ENCODE results near the gene ING1. TPM values are rescaled to one million over a fixed set of nuclear protein-coding genes. Genes with fewer than 3 reads are reported as not detected.
A peak's percentile ranks its signal among the peaks of the same experiment; 100 is the strongest.

Gene ING1
- total and polyA plus RNA-seq, 2 of the 4 experiments (the other 2 are of a cell fraction), result 9.1 to 13.5 TPM

- Histone ChIP-seq H3K4me1 (ENCODE audit: control insufficient read depth, insufficient read depth, low read length) (no peaks in the 10 kb centered on the region), H3K4me2 (ENCODE audit: low read depth, low read length) (no peak overlapping the region), H3K4me3 (ENCODE audit: insufficient read depth, low read depth, low read length) (no peak overlapping the region), H3K18ac (ENCODE audit: low read depth, low read length) (no peak overlapping the region), H3K23ac (ENCODE audit: low read depth, low read length) (no peak overlapping the region), H3K4ac (ENCODE audit: low read depth, low read length) (no peak overlapping the region), H2BK15ac (ENCODE audit: low read depth, low read length) (no peak overlapping the region), H3K9me1 (ENCODE audit: insufficient read depth, low read length) (no peaks in the 10 kb centered on the region), H2BK120ac (ENCODE audit: low read depth, low read length) (no peak overlapping the region), H3K56ac (ENCODE audit: extremely low read depth, insufficient read depth, low read length) (no peak overlapping the region), H3K79me1 (ENCODE audit: low read depth in 1 of 2, low read length in 2 of 2) (no peaks in the 10 kb centered on the region), H4K20me1 (ENCODE audit: insufficient read depth, low read length) (no peaks in the 10 kb centered on the region), H2AFZ (replicated peaks; ENCODE audit: low read length, poor library complexity) (no peak overlapping the region), H2BK20ac (ENCODE audit: low read depth, low read length) (no peak overlapping the region), H4K8ac (ENCODE audit: low read depth in 2 of 2, low read length in 2 of 2) (no peak overlapping the region), H3K9ac (ENCODE audit: low read depth, low read length) (no peak overlapping the region), H3K14ac (replicated peaks; ENCODE audit: low read depth, low read length) (no peak overlapping the region), H2AK5ac (ENCODE audit: low read depth, low read length) (no peak overlapping the region), H4K91ac (ENCODE audit: insufficient read depth, low read depth, low read length) (no peak overlapping the region), H3K27ac (ENCODE audit: insufficient read depth, low read length) (no peak overlapping the region), H3K36me3 (ENCODE audit: control insufficient read depth, insufficient read depth, low read length) (no peaks in the 10 kb centered on the region), H3K9me3 (ENCODE audit: control insufficient read depth, insufficient read depth, low read length) (no peaks in the 10 kb centered on the region), H4K5ac (ENCODE audit: low read depth, low read length) (no peak overlapping the region), H3K27me3 (ENCODE audit: control insufficient read depth, insufficient read depth, low read length) (peaks cover 24% of the 10 kb centered on the region), H2AK9ac (replicated peaks; ENCODE audit: low read depth, low read length, poor library complexity) (no peak overlapping the region), H2BK5ac (ENCODE audit: low read depth, low read length, poor library complexity, severe bottlenecking) (no peak overlapping the region)
- no peak for ATAC-seq (ENCODE audit: low read depth)
- intact Hi-C loops (cut with micrococcal nuclease) (no loop called here), dilution Hi-C loops (cut with HindIII; ENCODE audit: low sequenced_read_pairs, unreplicated experiment) (no loop called here), in situ Hi-C loops (cut with MboI; ENCODE audit: low sequenced_read_pairs) (no loop called here)
- no TSS peak for BruUV-seq (replicated peaks)
- DNase-seq, result peak; percentile 29
- TF ChIP-seq, protein P1, sequence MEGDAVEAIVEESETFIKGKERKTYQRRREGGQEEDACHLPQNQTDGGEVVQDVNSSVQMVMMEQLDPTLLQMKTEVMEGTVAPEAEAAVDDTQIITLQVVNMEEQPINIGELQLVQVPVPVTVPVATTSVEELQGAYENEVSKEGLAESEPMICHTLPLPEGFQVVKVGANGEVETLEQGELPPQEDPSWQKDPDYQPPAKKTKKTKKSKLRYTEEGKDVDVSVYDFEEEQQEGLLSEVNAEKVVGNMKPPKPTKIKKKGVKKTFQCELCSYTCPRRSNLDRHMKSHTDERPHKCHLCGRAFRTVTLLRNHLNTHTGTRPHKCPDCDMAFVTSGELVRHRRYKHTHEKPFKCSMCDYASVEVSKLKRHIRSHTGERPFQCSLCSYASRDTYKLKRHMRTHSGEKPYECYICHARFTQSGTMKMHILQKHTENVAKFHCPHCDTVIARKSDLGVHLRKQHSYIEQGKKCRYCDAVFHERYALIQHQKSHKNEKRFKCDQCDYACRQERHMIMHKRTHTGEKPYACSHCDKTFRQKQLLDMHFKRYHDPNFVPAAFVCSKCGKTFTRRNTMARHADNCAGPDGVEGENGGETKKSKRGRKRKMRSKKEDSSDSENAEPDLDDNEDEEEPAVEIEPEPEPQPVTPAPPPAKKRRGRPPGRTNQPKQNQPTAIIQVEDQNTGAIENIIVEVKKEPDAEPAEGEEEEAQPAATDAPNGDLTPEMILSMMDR (conservative IDR thresholded peaks at IDR 0.05; ENCODE audit: low read depth, low read length), result no peak
- TF ChIP-seq POLR2A (IDR thresholded peaks at IDR 0.05; ENCODE audit: low read depth, low read length), result no peak
- no peak for TF ChIP-seq FOS (IDR thresholded peaks at IDR 0.05; ENCODE audit: low read depth, low read length)
- TF ChIP-seq SMC3 (IDR thresholded peaks at IDR 0.05; ENCODE audit: low read depth, low read length), result no peak
- no peak for TF ChIP-seq MAZ (IDR thresholded peaks at IDR 0.05; ENCODE audit: borderline replicate concordance, low read depth, low read length)
- no peak for TF ChIP-seq MXI1 (IDR thresholded peaks at IDR 0.05; ENCODE audit: borderline replicate concordance, low read depth, low read length)
- TF ChIP-seq BHLHE40 (IDR thresholded peaks at IDR 0.05; ENCODE audit: low read depth, low read length), result no peak
- ChIA-PET POLR2A (ENCODE audit: unreplicated experiment) (no interaction called here), CTCF (no interaction called here)
- 64% methylated on average over 3 of the region's 9 CpGs; no CpG with 5 or more reads in 1 of the 2 experiments for WGBS, 2 experiments (ENCODE audit: extremely low coverage in 2 of 2, insufficient read length in 1 of 2)
Observed at GRCh38 chr13:110771194-110771593, 57.7 kb downstream of the ING1 start.

Data from IMR-90 (cell line).